H1 (cell line): ENCODE measurements around the gene IRF7. TPM values are rescaled to one million over a fixed set of nuclear protein-coding genes. Genes with fewer than 3 reads are reported as not detected.

ENCODE experiments used
- CTCF ChIA-PET: fragments of 300-600 bp; sonication (Branson Sonifier 250); formaldehyde crosslinking; loops from one replicate; lab custom pipeline; 2021; ENCODE audit not compliant: partially characterized antibody; lab: Charles Lee
- POLR2A ChIA-PET: fragments of 300-600 bp; sonication (Branson Sonifier 250); formaldehyde crosslinking; loops from one replicate; lab custom pipeline; 2021; ENCODE audit warnings: inconsistent platforms; ENCODE audit not compliant: partially characterized antibody; lab: Charles Lee
- DNase-seq, 2 experiments: peaks; one replicate each; pipeline versions ENCODE4 v3.0.0 to v3.0.0-alpha.2; 2010 to 2022; ENCODE audit warnings: low spot score in 2 of 2, low read depth in 1 of 2, mixed read lengths in 1 of 2
- FAIRE-seq: peaks from 2 replicates; lab custom pipeline; 2011; peaks lifted over from hg19 to GRCh38; lab: Jason Lieb, UNC
- H2AFZ ChIP-seq: 2 replicates; pipeline ENCODE4 v1.8.1; 2012; ENCODE audit warnings: low read length, inconsistent platforms
- H2AK5ac ChIP-seq: 2 replicates; pipeline ENCODE4 v1.6.1; 2013; ENCODE audit warnings: low read depth, low read length
- H2BK120ac ChIP-seq: replicated peaks from 2 replicates; pipeline ENCODE3; 2013; ENCODE audit warnings: low read depth, low read length, inconsistent platforms
- H2BK12ac ChIP-seq: 2 replicates; pipeline ENCODE4 v1.6.1; 2013; ENCODE audit warnings: low read depth, low read length
- H2BK15ac ChIP-seq: 2 replicates; pipeline ENCODE4 v1.6.1; 2013; ENCODE audit warnings: low read length
- H2BK20ac ChIP-seq: 2 replicates; pipeline ENCODE4 v1.6.1; 2013; ENCODE audit warnings: low read length
- H2BK5ac ChIP-seq: 2 replicates; pipeline ENCODE4 v1.6.1; 2013; ENCODE audit warnings: low read depth, low read length
- H3K14ac ChIP-seq: 2 replicates; pipeline ENCODE4 v1.6.1; 2013; ENCODE audit warnings: inconsistent platforms; ENCODE audit not compliant: insufficient read length
- H3K18ac ChIP-seq: 2 replicates; pipeline ENCODE4 v1.6.1; 2013; ENCODE audit warnings: low read length; ENCODE audit errors: extremely low read depth
- H3K23ac ChIP-seq: 2 replicates; pipeline ENCODE4 v1.6.1; 2013; ENCODE audit warnings: inconsistent platforms; ENCODE audit not compliant: insufficient read length
- H3K23me2 ChIP-seq: 2 replicates; pipeline ENCODE4 v1.6.1; 2013; ENCODE audit warnings: low read depth, low read length
- H3K27ac ChIP-seq: 2 replicates; pipeline ENCODE4 v1.6.1; 2011; ENCODE audit warnings: low read depth, low read length, inconsistent platforms
- H3K27me3 ChIP-seq, 4 experiments: replicated peaks in 1 of 4; 1 replicate in 1 of 4; 2 replicates in 3 of 4; pipeline versions ENCODE4 v1.6.1 to v1.8.1; 2011 to 2013; ENCODE audit warnings: low read length in 3 of 4, mild to moderate bottlenecking in 3 of 4, inconsistent platforms in 2 of 4, mixed read lengths in 2 of 4, moderate library complexity in 1 of 4; ENCODE audit not compliant: control insufficient read depth in 3 of 4, insufficient read depth in 3 of 4; ENCODE audit errors: extremely low read depth in 1 of 4
- H3K36me3 ChIP-seq, 4 experiments: 2 replicates each; pipeline versions ENCODE4 v1.6.1 to v1.8.1; 2011 to 2013; ENCODE audit warnings: mild to moderate bottlenecking in 4 of 4, low read length in 3 of 4, moderate library complexity in 2 of 4, control low read depth in 1 of 4, inconsistent platforms in 1 of 4; ENCODE audit not compliant: insufficient read depth in 4 of 4, control insufficient read depth in 2 of 4
- H3K4ac ChIP-seq: replicated peaks from 2 replicates; pipeline ENCODE3; 2013; ENCODE audit warnings: low read length, low read depth, mixed read lengths, inconsistent platforms; ENCODE audit not compliant: insufficient read length
- H3K4me1 ChIP-seq, 4 experiments: replicated peaks in 1 of 4; 1 replicate in 1 of 4; 2 replicates in 3 of 4; pipeline versions ENCODE4 v1.6.1 to v1.8.1; 2011 to 2013; ENCODE audit warnings: low read length in 3 of 4, inconsistent platforms in 2 of 4, mixed read lengths in 1 of 4; ENCODE audit not compliant: insufficient read depth in 4 of 4, control insufficient read depth in 3 of 4
- H3K4me2 ChIP-seq, 2 experiments: 2 replicates each; pipeline versions ENCODE4 v1.6.1 to v1.8.1; 2011 to 2013; ENCODE audit warnings: low read depth in 2 of 2, low read length in 2 of 2, control low read depth in 1 of 2, inconsistent platforms in 1 of 2, mild to moderate bottlenecking in 1 of 2; ENCODE audit not compliant: insufficient read depth in 1 of 2
- H3K4me3 ChIP-seq, 4 experiments: fragments of 200-600, 300-600 bp in 1 of 4; sonication (generic), shearing (Covaris generic), sonication (Bioruptor Twin) in 1 of 4; 2 replicates each; pipeline versions ENCODE4 v1.5.1 to v1.8.1; 2011 to 2016; ENCODE audit warnings: low read length in 4 of 4, low read depth in 3 of 4, control low read depth in 2 of 4, inconsistent platforms in 2 of 4, mild to moderate bottlenecking in 2 of 4, mixed read lengths in 1 of 4, moderate library complexity in 1 of 4; ENCODE audit not compliant: insufficient read depth in 2 of 4; ENCODE audit errors: extremely low read depth in 1 of 4
- H3K56ac ChIP-seq: replicated peaks from 2 replicates; pipeline ENCODE3; 2013; ENCODE audit warnings: low read depth, mild to moderate bottlenecking, mixed read lengths, low read length, inconsistent platforms; ENCODE audit not compliant: insufficient read length
- H3K79me1 ChIP-seq: 2 replicates; pipeline ENCODE4 v1.6.1; 2013; ENCODE audit warnings: low read depth, low read length, control low read depth
- H3K79me2 ChIP-seq, 2 experiments: 2 replicates each; pipeline versions ENCODE4 v1.6.1 to v1.8.1; 2012 to 2013; ENCODE audit warnings: low read length in 2 of 2, mild to moderate bottlenecking in 2 of 2, inconsistent platforms in 1 of 2; ENCODE audit not compliant: insufficient read depth in 2 of 2, control insufficient read depth in 1 of 2
- H3K9ac ChIP-seq, 4 experiments: replicated peaks in 1 of 4; 1 replicate in 1 of 4; 2 replicates in 3 of 4; pipeline versions ENCODE4 v1.6.1 to v1.8.1; 2011 to 2013; ENCODE audit warnings: low read depth in 3 of 4, low read length in 3 of 4, control low read depth in 2 of 4, mild to moderate bottlenecking in 2 of 4, moderate library complexity in 2 of 4, inconsistent platforms in 1 of 4; ENCODE audit errors: extremely low read depth in 1 of 4
- H3K9me3 ChIP-seq, 2 experiments: 2 replicates each; pipeline versions ENCODE4 v1.6.1 to v1.8.1; 2012 to 2013; ENCODE audit warnings: mild to moderate bottlenecking in 2 of 2, moderate library complexity in 2 of 2, control low read depth in 1 of 2, inconsistent platforms in 1 of 2, low read depth in 1 of 2, low read length in 1 of 2, mixed read lengths in 1 of 2; ENCODE audit not compliant: insufficient read depth in 2 of 2
- H4K20me1 ChIP-seq, 2 experiments: replicated peaks in 1 of 2; 2 replicates each; pipeline versions ENCODE3 to v1.8.1; 2011 to 2013; ENCODE audit warnings: inconsistent platforms in 2 of 2, low read length in 2 of 2, mild to moderate bottlenecking in 1 of 2; ENCODE audit not compliant: insufficient read depth in 2 of 2, control insufficient read depth in 1 of 2
- H4K5ac ChIP-seq: 2 replicates; pipeline ENCODE4 v1.6.1; 2013; ENCODE audit warnings: low read length, low read depth, mixed read lengths, inconsistent platforms; ENCODE audit not compliant: insufficient read length
- H4K8ac ChIP-seq: 2 replicates; pipeline ENCODE4 v1.8.0; 2013; ENCODE audit warnings: mild to moderate bottlenecking, moderate library complexity, low read length, inconsistent platforms; ENCODE audit not compliant: insufficient read depth; ENCODE audit errors: extremely low read depth
- H4K91ac ChIP-seq: replicated peaks from 2 replicates; pipeline ENCODE3; 2013; ENCODE audit warnings: low read length, mixed read lengths, inconsistent platforms; ENCODE audit not compliant: insufficient read length
- ATF3 ChIP-seq: IDR thresholded peaks from 2 replicates; pipeline ENCODE4 v1.6.1; 2011; ENCODE audit warnings: low read depth, mild to moderate bottlenecking, low read length; ENCODE audit not compliant: insufficient read depth
- CBX5 ChIP-seq: fragments of 300-800, 300-1000 bp; sonication (generic); IDR thresholded peaks from 2 replicates; pipeline ENCODE4 v1.7.1; 2016; ENCODE audit warnings: antibody characterized with exemption, low read length, low read depth
- CEBPB ChIP-seq: IDR thresholded peaks from 2 replicates; pipeline ENCODE4 v1.6.1; 2012; ENCODE audit warnings: low read depth, low read length
- CHD2 ChIP-seq: IDR thresholded peaks from 2 replicates; pipeline ENCODE4 v1.6.1; 2012; ENCODE audit warnings: low read length, improper control_type of control experiment
- CREB1 ChIP-seq: IDR thresholded peaks from 2 replicates; pipeline ENCODE4 v1.6.1; 2012; ENCODE audit warnings: inconsistent platforms
- EGR1 ChIP-seq: IDR thresholded peaks from 2 replicates; pipeline ENCODE4 v1.6.1; 2011; ENCODE audit warnings: low read depth, low read length, borderline replicate concordance
- GABPA ChIP-seq: IDR thresholded peaks from 2 replicates; pipeline ENCODE4 v1.6.1; 2011; ENCODE audit warnings: mild to moderate bottlenecking, low read length, moderate library complexity, borderline replicate concordance; ENCODE audit not compliant: insufficient read depth
- HDAC2 ChIP-seq, 2 experiments: fragments of 300-600 bp in 1 of 2; sonication (generic) in 1 of 2; IDR thresholded peaks; 2 replicates each; pipeline ENCODE4 v1.6.1; 2011 to 2012; ENCODE audit warnings: low read depth in 2 of 2, low read length in 2 of 2, mild to moderate bottlenecking in 2 of 2, moderate library complexity in 2 of 2, borderline replicate concordance in 1 of 2, inconsistent platforms in 1 of 2
- RBBP5 ChIP-seq: IDR thresholded peaks from 2 replicates; pipeline ENCODE4 v1.7.1; 2012; ENCODE audit warnings: low read depth, mild to moderate bottlenecking, inconsistent platforms, low read length, moderate library complexity, borderline replicate concordance
- SIN3A ChIP-seq, 2 experiments: IDR thresholded peaks in 1 of 2; conservative IDR thresholded peaks in 1 of 2; 2 replicates each; pipeline ENCODE4 v1.6.1; 2011 to 2012; ENCODE audit warnings: low read length in 2 of 2, improper control_type of control experiment in 1 of 2, low read depth in 1 of 2, mild to moderate bottlenecking in 1 of 2
- SIRT6 ChIP-seq: IDR thresholded peaks from one replicate; pipeline ENCODE4 v1.7.1; 2012; ENCODE audit warnings: low read length, inconsistent platforms
- SIX5 ChIP-seq: IDR thresholded peaks from 2 replicates; pipeline ENCODE4 v1.6.1; 2011; ENCODE audit warnings: mild to moderate bottlenecking, low read depth, low read length
- SUZ12 ChIP-seq: fragments of 200-600 bp; sonication (generic); IDR thresholded peaks from 2 replicates; pipeline ENCODE4 v1.6.1; 2012; ENCODE audit warnings: mild to moderate bottlenecking, inconsistent platforms, low read length, moderate library complexity, mixed read lengths
- WGBS, 2 experiments: shearing (Covaris generic) in 1 of 2; methylation state at CpG; one replicate each; pipeline versions ENCODE4 v1.1.6 to v1.1.7; 2013 to 2015; ENCODE audit warnings: low lambda C conversion rate in 2 of 2, mixed read lengths in 2 of 2, inconsistent platforms in 1 of 2, low coverage in 1 of 2, missing lambda C conversion rate in 1 of 2; ENCODE audit not compliant: insufficient replicate concordance in 2 of 2, insufficient coverage in 1 of 2, insufficient read length in 1 of 2; ENCODE audit errors: extremely low coverage in 1 of 2, missing lambda C conversion rate in 1 of 2; 5-methylcytosine and 5-hydroxymethylcytosine counted together
- polyA plus RNA-seq, 7 experiments: library from polyadenylated mRNA; depleted of rRNA in 3 of 7; stranded (reverse) in 5 of 7; unstranded in 2 of 7; fragments of >200 nt in 5 of 7; fragments of 200-250 nt in 2 of 7; gene quantifications; 1 replicate in 5 of 7; 2 replicates in 1 of 7; 4 replicates in 1 of 7; pipeline versions ENCODE4 v1.2.1 to v1.2.3, GENCODE V29; 2011 to 2013; ENCODE audit warnings: missing spikeins in 2 of 7, mixed read lengths in 2 of 7
- total RNA-seq: library from RNA; stranded (reverse); fragmentation: NEBNext Ultra II Directional; extraction: Animal tissue kit (Norgen Biotek cat#: 25700); gene quantifications from 2 replicates; pipeline ENCODE4 v1.2.1, GENCODE V29; 2021

Gene IRF7
- total and polyA plus RNA-seq, 2 of the 8 experiments (the other 6 are each of a cell fraction or from before 2014, with no cell fraction given): 9.1 to 9.6 TPM

DNA sequence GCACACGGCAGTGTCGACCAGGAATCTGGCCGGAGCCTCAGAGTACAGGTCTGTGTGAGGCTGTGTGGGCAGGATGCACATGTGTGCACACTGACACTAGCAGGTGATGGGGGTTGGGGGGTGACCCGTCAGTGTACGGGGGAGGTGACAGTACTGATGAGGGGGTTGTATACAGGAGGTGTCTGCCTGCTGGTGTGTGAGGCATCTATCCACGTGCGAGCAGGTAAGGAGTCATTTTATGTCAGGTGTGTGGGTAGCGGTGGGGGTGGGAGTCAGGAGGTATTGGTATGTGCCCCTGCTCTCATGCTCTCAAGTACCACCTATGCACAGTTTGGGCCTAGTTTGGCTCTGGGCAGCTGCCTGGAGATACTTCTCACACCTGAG is 44.0 kb downstream of the IRF7 start:
- peaks cover 13% of the 10 kb centered on the region for H3K23me2 ChIP-seq
- H3K4me2 ChIP-seq: peak overlapping the region in 1 of 2 experiments; percentile 49; a peak in 2 of 4 replicates
- H3K9ac ChIP-seq: no peak overlapping the region; a peak in 1 of 7 replicates
- ChIA-PET CTCF (interaction anchor here (0.8 to 1.9 kb wide), 5 partner anchors 9 to 124 kb away, joined by 3 to 6 read pairs (median 3); no protein-coding TSS in a partner anchor), POLR2A (interaction anchor here (0.7 kb wide), 1 partner anchor 67 kb away, joined by 3 read pairs; no protein-coding TSS in a partner anchor)
- no peak overlapping the region for H3K14ac ChIP-seq
- H4K8ac ChIP-seq: no peak overlapping the region; the same call in 1 of the 2 replicates
- 90% methylated on average over 8 of the region's 8 CpGs; no CpG with 5 or more reads in 1 of the 2 experiments for WGBS, 2 experiments
- peaks cover under 1 to 1% of the 10 kb centered on the region in 2 experiments; a peak in 3 of 4 replicates for H3K79me2 ChIP-seq
- no peak overlapping the region for H4K5ac ChIP-seq
- FAIRE-seq: no peak
- peaks cover 6% of the 10 kb centered on the region; the same call in 1 of the 2 replicates for H3K79me1 ChIP-seq
- H2AFZ ChIP-seq: no peak overlapping the region
- no peak overlapping the region for H3K4me3 ChIP-seq
- no peak overlapping the region for H3K27ac ChIP-seq
- no peaks in the 10 kb centered on the region for H3K36me3 ChIP-seq
- DNase-seq: no peak
- no peak overlapping the region for H3K4ac ChIP-seq
- H2BK12ac ChIP-seq: peak overlapping the region; percentile 98; the same call in 1 of the 2 replicates
- no peaks in the 10 kb centered on the region for H3K9me3 ChIP-seq
- H3K18ac ChIP-seq: no peak overlapping the region; the same call in 1 of the 2 replicates
- H2AK5ac ChIP-seq: peak overlapping the region; percentile 41; the same call in 1 of the 2 replicates
- H4K91ac ChIP-seq: peak overlapping the region; percentile 55
- peak overlapping the region; percentile 34; the same call in 1 of the 2 replicates for H2BK15ac ChIP-seq
- H3K4me1 ChIP-seq: peaks cover 1 to 24% (median 10%) of the 10 kb centered on the region in 4 experiments
- no peak overlapping the region for H3K23ac ChIP-seq
- H3K27me3 ChIP-seq: peaks cover 8 to 17% (median 14%) of the 10 kb centered on the region in 4 experiments
- H2BK5ac ChIP-seq: peak overlapping the region; percentile 61; the same call in 1 of the 2 replicates
- H2BK120ac ChIP-seq: no peak overlapping the region
- H4K20me1 ChIP-seq: peaks cover 2 to 16% of the 10 kb centered on the region in 2 experiments
- H3K56ac ChIP-seq: no peak overlapping the region
- 0 out of 2 replicates have a peak overlapping the region, but pooled peaks have one; percentile 67 for H2BK20ac ChIP-seq
- TF ChIP-seq CHD2: no peak
- no peak for TF ChIP-seq CREB1
- TF ChIP-seq EGR1: no peak
- TF ChIP-seq SIN3A (conservative IDR thresholded peaks at IDR 0.05 in 1 of 2, IDR thresholded peaks at IDR 0.05 in 1 of 2; ENCODE audit: low read depth in 1 of 2, low read length in 2 of 2): no peak
- no peak for TF ChIP-seq SIX5
- no peak for TF ChIP-seq SUZ12
- TF ChIP-seq GABPA: no peak
- TF ChIP-seq CEBPB: no peak
- no peak for TF ChIP-seq HDAC2 (IDR thresholded peaks at IDR 0.05; ENCODE audit: borderline replicate concordance in 1 of 2, low read depth in 2 of 2, low read length in 2 of 2)
- no peak for TF ChIP-seq ATF3
- no peak for TF ChIP-seq RBBP5
- TF ChIP-seq SIRT6: no peak
- TF ChIP-seq CBX5: no peak
